Measurements from ENCODE around the gene ABCF2. TPM values are rescaled to one million over a fixed set of nuclear protein-coding genes. Genes with fewer than 3 reads are reported as not detected.

Gene ABCF2
- 59.8 to 64.2 TPM (median 62.4 TPM) in 5 replicates for total RNA-seq (2022; extraction: Qiagen RNA extraction)

DNA sequence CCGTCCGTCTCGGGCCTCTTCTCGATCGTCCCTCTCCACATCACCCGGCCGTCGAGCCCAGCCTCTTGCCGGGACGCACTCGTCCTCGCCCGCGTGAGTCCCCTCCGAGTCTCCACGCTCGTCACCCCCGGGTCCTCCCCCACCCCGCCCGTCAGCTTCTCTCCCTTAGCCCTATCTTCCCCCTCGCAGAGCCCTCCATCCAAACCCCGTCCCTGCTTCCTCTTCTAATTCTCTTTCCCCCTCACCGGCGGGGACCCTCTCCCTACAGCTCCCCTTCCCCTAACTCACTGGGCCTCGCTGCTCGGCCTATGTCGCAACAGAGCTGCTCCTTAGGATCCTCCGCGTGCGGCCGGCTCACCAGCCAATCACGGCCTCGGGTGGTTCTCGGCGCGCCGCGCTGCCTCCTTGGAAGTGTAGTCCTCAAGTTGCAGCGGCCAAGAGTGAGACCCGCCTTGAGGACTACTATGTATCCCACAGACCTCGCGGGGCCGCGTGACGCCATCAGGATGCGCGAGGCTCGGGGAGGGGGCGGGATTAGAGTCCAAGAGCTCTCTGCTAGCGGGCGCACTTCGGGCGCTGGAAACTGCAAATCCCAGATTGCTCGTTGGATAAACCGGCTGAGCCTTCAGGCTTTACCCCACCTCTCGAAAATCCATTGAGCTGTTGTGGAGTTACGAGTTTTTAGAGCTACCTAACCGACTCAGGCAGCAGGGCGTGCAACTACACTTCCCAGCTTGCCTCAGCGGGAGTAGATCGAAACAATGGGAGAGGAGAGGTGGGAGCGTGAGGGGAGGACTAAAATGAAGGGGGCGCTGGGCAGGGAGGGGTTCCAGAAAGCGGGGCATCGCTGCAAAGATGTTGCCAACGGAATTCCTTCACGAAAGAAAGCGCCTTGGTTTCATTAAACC, at the start of gene ABCF2:
Gene ABCF2 (minus strand): TSS at position 331 of the 908 bp plus-strand sequence. CDS start 747 bp downstream, outside the sequence.

GRCh38 chr7:151248346-151249033, 21.5 kb upstream of the ABCF2 start, which contains the start of gene SMARCD3:
Gene SMARCD3, minus strand, starts transcription at chr7:151248694. Its CDS starts 132 bp downstream, at chr7:151248562.

DNA sequence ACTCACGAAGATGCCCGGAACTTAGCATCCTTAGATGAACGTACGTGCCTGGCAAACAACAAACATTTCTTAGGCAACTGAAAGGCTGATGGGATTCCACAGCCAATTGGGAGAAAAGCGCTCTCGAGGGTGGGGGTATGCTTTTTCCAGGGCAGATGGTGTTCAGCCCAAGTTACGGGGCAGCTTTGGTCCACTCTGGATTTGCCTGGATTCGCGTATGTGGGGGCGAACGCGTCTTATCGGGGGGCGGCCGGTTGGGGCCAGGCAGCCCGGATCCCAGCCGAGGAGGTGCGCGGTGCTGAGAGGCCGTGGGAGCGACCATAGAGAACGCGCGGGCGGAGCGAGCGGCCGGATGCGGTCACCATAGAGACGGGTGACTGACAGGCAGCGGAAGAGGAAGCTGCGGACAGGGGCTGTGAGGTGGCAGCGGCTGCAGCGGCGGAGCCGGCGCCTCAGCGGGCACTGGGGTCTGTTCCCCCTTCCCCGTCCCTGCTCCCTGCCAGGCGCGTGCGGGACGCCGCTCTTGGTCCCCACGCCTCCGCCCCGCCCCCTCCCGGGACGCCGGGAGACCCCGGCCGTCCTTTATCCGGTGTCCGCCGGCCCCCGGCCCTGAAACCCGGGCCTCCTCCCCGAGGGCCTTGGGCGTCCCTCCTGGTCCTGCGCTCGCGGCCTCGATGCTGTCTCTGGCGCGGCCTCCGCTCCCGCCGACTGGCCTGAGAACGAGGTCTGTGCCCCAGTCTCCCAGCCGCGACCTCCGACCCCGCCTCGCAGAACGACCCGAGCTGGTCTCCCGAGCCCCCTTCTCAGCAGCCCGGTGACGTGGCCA, 5.3 kb upstream of the ABCF2 start, which contains the start of gene CHPF2:
Gene CHPF2 (plus strand): TSS at position 393 of the 826 bp plus-strand sequence. CDS start 1,529 bp downstream, outside the sequence.

GRCh38 chr7:151210087-151210854, 16.7 kb downstream of the ABCF2 start, which contains the start of gene H2BK1:
Gene H2BK1, minus strand, starts transcription at chr7:151210488. Its CDS starts 170 bp downstream, at chr7:151210318.

GRCh38 chr7:151186640-151187408, 40.2 kb downstream of the ABCF2 start, which contains the start of gene ASB10:
Gene ASB10, minus strand, starts transcription at chr7:151187250. Its CDS starts 120 bp downstream, at chr7:151187130.

DNA sequence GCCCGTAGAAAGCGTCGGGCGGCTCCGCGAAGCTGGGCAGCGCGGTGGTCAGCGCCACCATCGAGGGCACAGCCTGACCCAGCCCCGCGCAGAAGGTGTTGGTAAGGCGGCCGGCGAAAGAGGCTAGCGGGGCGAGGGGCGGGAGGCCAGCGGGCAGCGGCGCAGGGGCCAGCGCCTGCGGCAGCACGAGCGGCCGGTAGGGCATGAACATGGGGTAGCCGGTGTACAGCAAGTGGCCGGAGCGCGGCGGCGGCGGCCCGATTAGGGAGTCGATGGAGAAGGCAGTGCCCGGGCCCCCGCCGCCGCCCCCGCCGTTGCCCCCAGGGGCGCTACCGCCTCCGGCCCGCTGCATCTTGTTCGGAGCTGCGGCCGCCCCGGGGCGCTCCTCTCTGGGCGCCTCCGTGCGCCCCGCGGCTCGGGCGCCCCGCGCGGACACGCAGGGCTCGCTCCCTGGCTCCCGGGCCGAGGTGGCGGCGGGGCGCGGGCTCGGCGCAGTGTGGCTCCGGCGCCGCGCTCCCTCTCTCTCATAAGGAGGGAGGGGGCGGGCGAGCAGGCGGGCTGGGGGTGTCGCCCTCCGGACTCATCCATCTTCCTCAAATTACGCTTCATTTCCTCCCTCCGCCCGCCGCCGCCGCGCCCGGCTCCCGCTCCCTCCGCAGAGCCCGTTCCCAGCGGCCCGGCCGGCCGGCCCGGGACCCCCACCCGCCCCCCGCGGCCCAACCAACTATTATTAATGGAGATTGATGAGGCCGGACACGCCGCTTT, 59.6 kb downstream of the ABCF2 start, which contains the start of gene GBX1:
Gene GBX1 (minus strand): TSS at position 498 of the 765 bp plus-strand sequence. CDS start 146 bp downstream, at position 352.

Other genes starting within 250 kb of the ABCF2 start
- gene KCNH2, start 248.9 kb downstream of the ABCF2 start, total RNA-seq (2022; extraction: Qiagen RNA extraction) = 4.0 to 5.9 TPM (median 5.4 TPM) in 5 replicates
- gene NOS3, start 236.2 kb downstream of the ABCF2 start, total RNA-seq (2022; extraction: Qiagen RNA extraction) = 0.30 to 0.69 TPM (median 0.58 TPM) in 5 replicates
- 0.28 to 0.88 TPM (median 0.71 TPM) in 5 replicates for gene ATG9B, start 202.7 kb downstream of the ABCF2 start, total RNA-seq (2022; extraction: Qiagen RNA extraction)
- gene ABCB8, start 198.8 kb downstream of the ABCF2 start, total RNA-seq (2022; extraction: Qiagen RNA extraction) = 36.9 to 51.7 TPM (median 49.2 TPM) in 5 replicates
- 5.1 to 9.9 TPM (median 8.9 TPM) in 5 replicates for gene ASIC3, start 178.7 kb downstream of the ABCF2 start, total RNA-seq (2022; extraction: Qiagen RNA extraction)
- 29.4 to 32.4 TPM (median 30.5 TPM) in 5 replicates for gene CDK5, start 169.3 kb downstream of the ABCF2 start, total RNA-seq (2022; extraction: Qiagen RNA extraction)
- 168 to 269 TPM (median 251 TPM) in 5 replicates for gene SLC4A2, start 167.6 kb downstream of the ABCF2 start, total RNA-seq (2022; extraction: Qiagen RNA extraction)
- 54.6 to 80.1 TPM (median 75.3 TPM) in 5 replicates for gene FASTK, start 146.4 kb downstream of the ABCF2 start, total RNA-seq (2022; extraction: Qiagen RNA extraction)
- 36.0 to 59.2 TPM (median 58.8 TPM) in 5 replicates for gene TMUB1, start 143.7 kb downstream of the ABCF2 start, total RNA-seq (2022; extraction: Qiagen RNA extraction)
- gene AGAP3, start 140.7 kb downstream of the ABCF2 start, total RNA-seq (2022; extraction: Qiagen RNA extraction) = 46.2 to 59.5 TPM (median 59.1 TPM) in 5 replicates
- 0.09 TPM in 1 of 5 replicates, not detected in the others for gene GBX1, start 59.5 kb downstream of the ABCF2 start, total RNA-seq (2022; extraction: Qiagen RNA extraction)
- not detected in 5 replicates for gene ASB10, start 40.0 kb downstream of the ABCF2 start, total RNA-seq (2022; extraction: Qiagen RNA extraction)
- not detected in 5 replicates for gene H2BK1, start 16.7 kb downstream of the ABCF2 start, total RNA-seq (2022; extraction: Qiagen RNA extraction)
- gene CHPF2, start 5.3 kb upstream of the ABCF2 start, total RNA-seq (2022; extraction: Qiagen RNA extraction) = 38.8 to 44.8 TPM (median 43.5 TPM) in 5 replicates
- gene SMARCD3, start 21.5 kb upstream of the ABCF2 start, total RNA-seq (2022; extraction: Qiagen RNA extraction) = 7.8 to 9.7 TPM (median 9.3 TPM) in 5 replicates
- gene NUB1, start 114.6 kb upstream of the ABCF2 start, total RNA-seq (2022; extraction: Qiagen RNA extraction) = 31.7 to 47.2 TPM (median 37.0 TPM) in 5 replicates
- gene WDR86, start 182.8 kb upstream of the ABCF2 start, total RNA-seq (2022; extraction: Qiagen RNA extraction) = 0.13 to 0.26 TPM (median 0.20 TPM) in 5 replicates
- gene CRYGN, start 212.9 kb upstream of the ABCF2 start, total RNA-seq (2022; extraction: Qiagen RNA extraction) = not detected in 5 replicates